Stimulated activated CD8-positive, alpha-beta memory T cell treated with anti-CD3 and anti-CD28 coated beads, Interleukin-15, amount 100 ng/mL, for 24 hours (primary cell): ENCODE measurements around the gene RASSF3.

ENCODE experiments used
- DNase-seq: peaks from one replicate; pipeline ENCODE4 v3.0.0-alpha.2; 2020; ENCODE audit warnings: low read depth

The RASSF3 gene

DNA sequence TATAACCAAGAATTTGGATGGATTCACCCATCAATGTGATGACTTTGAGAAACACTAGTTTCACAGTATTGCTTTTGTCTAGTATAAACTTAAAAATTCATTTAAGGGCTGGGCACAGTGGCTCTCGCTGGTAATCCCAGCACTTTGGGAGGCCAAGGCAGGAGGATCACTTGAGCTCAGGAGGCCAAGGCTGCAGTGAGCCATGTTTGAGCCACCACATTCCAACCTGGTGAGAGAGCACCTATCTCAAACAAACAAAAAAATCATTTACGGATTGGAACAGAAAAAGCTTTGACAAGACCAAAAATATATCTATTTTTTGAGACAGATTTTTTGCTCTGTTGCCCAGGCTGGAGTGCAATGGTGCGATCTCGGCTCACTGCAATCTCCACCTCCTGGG is 121.4 kb downstream of the RASSF3 start:
- no peak for DNase-seq

DNA sequence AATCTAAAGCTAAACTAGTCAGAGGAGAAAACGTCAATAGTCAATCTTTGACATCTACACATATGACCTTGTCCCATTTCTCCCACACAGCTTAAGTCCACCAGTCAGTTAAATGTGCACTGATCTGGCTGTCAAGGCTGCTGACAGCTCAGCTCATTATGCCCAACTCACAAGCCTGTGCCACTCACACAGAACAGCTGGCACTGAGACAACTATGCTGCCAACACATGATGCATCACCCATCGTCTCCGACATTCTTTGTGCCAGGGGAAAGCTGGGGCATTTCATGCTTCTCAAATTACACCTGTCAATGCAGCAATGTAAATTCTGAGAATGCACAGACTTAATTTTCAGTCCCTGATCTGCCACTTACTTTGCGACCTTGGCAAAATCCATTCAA is 123.6 kb downstream of the RASSF3 start:
- no peak for DNase-seq

- no peak for DNase-seq
Observed at GRCh38 chr12:64735442-64735841, 125.1 kb downstream of the RASSF3 start.

DNA sequence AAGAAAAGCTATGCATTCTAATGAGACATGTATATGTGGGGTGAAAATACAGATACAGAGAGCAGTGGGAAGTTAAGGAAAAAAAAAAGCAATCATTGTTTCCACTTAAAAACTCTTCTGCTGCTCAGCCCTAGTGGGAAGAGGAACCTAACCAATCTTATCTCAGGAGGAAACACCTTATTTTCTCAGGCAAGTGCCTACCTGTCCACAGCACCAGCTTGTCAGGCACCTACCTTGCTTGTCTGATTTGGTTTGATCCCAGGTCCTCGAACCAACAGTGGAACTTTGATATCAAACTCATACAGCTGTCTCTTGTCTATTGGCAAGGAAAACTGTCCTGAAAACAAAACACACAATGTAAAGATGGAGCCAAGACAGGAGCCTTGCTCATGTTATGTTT is 126.5 kb downstream of the RASSF3 start:
- DNase-seq: no peak

GRCh38 chr12:64737539-64737938 is 127.2 kb downstream of the RASSF3 start:
- DNase-seq: no peak

DNA sequence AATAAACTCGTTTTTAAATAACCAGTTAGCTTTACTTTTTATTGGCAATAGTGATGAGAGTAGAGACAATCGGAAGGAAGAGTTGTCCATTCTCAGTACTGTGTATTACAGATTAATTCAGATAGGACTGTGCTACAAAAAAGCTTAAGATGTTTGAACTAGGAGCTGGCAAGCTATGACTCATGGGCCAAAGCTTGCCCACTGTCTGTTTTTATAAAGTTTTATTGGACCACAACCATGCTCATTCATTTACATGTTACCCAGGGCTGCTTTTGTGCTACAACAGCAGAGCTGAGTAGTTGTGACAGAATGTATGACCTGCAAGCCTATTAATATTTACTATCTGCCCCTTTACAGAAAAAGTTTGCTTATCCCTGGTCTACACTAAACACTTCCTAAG is 129.5 kb downstream of the RASSF3 start:
- no peak for DNase-seq

DNA sequence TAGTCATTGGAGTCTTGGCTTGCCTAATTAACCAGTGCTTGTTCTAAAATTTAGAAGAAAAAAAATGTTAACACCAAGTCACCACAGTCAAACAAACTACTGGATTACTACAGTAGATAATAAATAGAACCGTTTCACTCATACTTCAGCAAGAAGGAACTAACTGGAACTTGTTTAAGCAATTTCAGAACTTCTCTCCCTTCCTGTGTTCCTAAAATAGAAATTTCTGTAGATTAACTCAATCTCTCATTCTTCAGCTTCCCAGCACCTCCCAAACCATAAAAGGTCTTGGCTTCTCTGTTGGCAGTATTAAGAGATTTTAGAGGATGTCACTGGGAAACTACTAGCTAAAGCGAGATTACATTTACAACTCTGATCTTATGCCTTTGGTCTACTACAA is 130.4 kb downstream of the RASSF3 start:
- no peak for DNase-seq

GRCh38 chr12:64742416-64742815 is 132.1 kb downstream of the RASSF3 start:
- DNase-seq: no peak

DNA sequence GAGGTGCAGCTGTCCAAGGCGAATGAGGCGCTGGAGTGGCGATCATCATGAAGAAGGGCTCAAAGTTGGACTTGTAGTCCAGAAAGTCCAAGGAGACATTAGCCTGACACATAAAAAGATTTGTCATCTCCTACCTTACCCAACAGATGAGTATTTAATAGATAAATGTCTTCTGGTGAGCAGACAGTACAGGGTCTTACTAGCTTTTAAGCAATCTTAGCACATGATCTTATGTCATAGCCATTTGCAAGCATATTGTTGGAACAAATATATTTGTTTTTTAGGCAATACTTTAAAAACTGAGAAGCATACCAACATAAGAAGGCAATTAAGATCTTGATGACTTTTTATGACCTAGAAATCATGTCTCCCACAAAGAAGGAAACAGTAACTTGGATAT is 132.9 kb downstream of the RASSF3 start:
- DNase-seq: no peak

GRCh38 chr12:64744422-64745258 is 134.3 kb downstream of the RASSF3 start:
- no peak for DNase-seq

DNA sequence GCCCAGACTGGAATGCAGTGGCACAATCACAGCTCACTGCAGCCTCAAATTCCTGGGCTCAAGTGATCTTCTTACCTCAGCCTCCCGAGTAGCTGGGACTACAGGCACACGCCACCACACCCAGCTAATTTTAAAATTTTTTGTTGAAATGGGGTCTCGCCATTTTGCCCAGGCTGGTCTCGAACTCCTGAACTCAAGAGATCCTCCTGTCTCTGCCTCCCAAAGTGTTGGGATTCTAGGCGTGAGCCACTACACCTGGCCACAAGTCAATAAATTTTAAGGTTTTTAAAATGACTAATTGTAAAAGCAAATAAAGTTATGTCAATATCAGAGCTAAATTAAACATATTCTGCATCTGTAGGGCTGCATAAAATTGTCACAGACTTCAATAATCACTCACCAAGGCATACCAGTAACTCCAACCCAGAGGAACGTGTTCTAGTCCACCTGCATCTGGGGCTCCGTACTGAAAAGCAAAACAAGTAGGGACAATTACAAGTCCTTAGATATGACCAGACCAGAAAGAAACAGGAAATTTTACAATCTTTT is 135.0 kb downstream of the RASSF3 start:
- no peak for DNase-seq

DNA sequence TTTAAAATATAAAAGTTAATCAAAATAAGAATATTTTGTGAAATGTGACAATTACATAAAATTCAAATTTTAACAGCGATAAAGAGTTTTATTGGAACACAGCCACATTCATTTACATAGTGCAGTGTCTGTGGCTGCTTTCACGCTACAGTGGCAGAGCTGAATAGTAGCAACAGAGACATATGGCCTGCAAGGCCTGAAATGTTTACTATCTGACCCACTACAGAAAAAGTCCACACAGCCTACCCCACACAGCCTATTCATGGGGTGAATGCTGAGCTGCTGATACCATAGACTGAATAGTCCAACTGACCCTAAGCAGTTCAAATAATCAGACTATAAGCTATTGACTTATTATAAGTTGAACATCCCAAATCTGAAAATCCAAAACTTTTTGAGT is 135.7 kb downstream of the RASSF3 start:
- DNase-seq: no peak

DNA sequence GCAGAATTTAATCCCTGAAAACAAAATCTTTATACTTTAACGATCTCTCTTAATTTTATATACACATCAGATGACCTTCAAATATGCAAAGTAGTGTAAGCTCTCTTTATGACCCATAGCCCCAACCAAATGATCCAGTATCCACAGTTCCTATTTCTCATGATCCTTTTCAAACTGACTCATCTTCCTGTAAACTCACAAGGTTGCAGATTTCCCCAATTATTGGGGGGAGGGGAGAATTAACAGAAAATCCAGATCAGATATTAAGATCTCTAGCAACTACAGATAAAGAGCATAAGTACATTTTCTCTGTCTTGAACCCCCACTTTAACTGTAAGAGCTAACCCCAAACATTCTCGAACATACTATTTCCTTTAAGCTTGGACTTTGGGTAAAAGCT is 136.4 kb downstream of the RASSF3 start:
- no peak for DNase-seq
